Femur (tissue), 1 donor: ENCODE results near the gene SAMD4A.

Experiments
- DNase-seq: peaks from one replicate; pipeline ENCODE4 v3.0.0-alpha.2; 2017

The SAMD4A gene

GRCh38 chr14:54809767-54810166 is 242.8 kb downstream of the SAMD4A start:
- no peak for DNase-seq

- DNase-seq, result no peak
Observed at GRCh38 chr14:54812617-54813016, 245.7 kb downstream of the SAMD4A start.

DNA sequence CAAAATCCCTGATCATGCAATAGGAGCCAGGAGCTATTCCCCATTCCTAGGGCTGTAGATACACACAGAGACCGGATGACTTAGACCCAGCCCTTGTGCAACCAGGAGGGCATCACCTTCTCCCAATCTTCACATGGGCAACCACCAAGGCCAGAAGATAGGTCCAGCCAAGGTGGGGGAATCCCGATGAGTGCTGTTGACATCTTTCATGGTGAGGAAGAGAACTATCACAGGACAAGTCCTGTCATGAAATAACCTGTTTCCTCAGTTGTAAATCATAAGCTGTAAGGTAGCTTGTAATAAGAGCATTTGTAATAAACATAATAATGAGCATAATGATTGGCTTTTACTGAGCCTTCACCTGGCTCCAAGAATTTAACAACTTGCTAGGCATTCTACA is 246.2 kb downstream of the SAMD4A start:
- no peak for DNase-seq

DNA sequence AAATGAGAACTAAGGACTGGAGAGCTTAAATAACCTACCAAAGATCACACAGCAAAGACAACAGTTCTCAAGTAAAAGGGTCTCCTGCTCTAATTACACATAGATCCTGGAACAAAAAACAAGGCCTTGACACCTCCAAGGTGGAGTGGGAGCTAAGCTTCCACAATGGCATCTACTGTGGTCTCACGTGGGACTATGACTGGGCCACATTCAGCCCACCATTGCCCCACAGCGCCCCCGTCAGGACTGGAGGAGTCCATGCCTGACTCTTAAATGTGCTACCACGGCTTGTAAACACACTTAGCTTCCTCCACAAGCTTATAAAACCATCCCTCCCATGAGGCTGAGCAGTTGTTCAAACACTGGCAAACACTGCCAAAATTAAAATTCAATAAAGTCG is 247.1 kb downstream of the SAMD4A start:
- no peak for DNase-seq

GRCh38 chr14:54815016-54815415 is 248.1 kb downstream of the SAMD4A start:
- DNase-seq, result peak; percentile 76

DNA sequence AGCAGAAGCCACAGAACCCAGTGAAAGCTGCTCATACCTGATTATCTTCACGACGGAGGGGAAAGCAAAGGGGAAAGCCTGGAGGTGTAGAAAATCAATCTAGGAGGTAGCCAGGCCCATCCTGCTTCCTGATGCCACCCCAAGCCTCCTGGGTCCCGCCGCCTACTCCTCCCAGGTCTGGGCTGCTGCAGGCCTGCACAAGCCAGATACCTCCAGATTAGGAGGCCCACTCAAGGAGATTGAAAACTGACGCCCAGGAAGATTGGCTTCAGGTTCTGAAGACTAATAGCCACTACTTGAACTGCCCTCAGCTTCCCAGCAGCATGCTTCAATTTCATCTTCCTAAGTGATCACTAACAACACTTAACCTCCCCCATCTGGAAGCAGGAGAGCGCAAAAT is 248.6 kb downstream of the SAMD4A start:
- DNase-seq, result no peak

DNA sequence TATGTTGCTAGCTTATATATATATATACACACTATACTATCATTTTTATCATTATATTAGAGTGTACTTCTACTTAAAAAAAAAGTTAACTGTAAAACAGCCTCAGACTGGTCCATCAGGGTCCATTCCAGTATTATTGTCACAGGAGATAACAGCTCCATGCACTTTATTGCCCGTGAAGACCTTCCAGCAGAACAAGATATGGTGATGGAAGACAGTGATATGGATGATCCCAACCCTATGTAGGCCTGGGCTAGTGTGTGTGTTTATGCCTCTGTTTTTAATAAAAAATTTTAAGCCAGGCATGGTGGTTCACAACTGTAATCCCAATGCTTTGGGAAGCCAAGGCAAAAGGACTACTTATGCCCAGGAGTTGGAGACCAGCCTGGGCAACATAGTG is 249.5 kb downstream of the SAMD4A start:
- no peak for DNase-seq

DNA sequence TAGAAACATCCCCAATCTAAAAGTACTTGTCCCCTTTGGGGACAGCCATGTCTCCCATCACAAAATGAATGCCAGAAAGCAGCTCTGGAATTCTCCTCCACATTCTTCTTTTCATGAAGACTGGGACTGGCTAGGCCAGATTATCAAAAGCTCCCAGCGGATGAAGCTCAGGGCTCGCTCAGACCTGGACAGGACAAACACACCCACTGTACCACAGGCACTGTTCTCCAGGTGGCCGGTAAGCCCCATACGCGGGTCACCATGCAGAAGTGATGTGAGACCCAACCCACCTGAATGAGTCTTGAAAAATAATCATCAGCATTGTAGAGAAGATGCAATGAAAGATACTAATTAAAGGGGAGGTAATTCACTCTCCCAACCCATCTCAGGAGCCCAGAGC is 250.6 kb downstream of the SAMD4A start:
- no peak for DNase-seq

DNA sequence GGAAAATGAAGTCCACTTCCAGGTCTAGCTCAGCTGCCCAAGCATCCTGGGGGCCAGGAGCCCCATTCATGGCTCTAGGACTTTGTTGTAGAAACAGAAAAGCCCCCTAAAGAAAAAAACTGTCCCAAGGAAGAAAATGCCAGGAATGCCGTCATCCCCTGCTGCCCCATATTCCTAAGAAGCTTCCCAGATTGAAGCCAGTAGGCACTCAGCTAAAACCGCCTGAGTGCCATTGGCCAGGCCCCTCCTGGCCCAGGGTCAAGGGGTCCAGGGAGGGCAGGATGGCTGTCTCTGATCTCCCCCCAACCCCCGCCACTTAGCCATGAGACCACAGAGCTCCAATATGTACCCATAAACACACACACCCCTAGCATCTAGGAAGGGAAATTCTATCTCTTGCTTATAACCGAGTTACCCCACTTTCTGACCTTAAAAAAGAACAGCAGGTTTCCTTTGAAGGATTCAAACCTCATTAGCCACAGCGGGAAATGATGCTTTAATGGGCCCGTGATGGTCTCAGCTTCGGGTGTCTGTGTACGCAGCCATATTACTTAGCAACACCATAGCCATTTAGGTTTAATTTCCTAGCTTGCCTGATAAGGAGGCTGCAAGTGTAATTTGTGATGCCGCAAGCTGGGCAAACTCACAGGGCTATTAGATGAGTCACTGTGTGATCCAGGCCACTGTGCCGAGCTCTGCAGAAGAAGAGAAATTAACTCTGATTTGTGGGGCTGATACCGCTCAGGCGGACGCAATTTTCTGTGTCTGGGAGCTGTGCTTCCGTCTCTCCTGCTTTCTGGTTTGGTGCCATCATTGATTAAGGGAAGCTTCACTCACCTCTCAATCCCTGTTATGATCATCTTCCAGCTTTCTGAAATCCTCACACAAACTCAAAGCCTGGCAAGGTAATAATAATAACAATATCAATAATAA is 251.5 kb downstream of the SAMD4A start:
- DNase-seq, result no peak

DNA sequence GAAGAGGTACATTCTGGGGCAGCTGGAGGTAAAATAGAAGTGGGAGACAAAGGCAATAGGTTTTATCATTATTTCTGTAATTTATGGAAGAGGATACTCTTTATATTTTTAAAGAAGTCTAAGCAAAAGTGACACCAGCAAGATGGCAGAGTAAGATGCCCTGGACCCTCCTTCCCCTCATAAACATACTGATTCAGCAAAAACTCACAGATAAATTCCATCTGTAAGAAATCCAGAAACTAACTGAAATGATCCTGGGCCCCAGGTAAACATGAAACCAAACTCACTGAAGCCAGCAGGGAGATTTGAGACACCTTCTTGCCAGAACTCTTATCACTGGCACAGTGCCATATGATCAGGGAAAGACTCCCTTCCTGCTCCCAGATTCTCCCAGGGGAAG is 255.8 kb downstream of the SAMD4A start:
- DNase-seq, result no peak

GRCh38 chr14:54823757-54824549 is 257.0 kb downstream of the SAMD4A start:
- no peak for DNase-seq

DNA sequence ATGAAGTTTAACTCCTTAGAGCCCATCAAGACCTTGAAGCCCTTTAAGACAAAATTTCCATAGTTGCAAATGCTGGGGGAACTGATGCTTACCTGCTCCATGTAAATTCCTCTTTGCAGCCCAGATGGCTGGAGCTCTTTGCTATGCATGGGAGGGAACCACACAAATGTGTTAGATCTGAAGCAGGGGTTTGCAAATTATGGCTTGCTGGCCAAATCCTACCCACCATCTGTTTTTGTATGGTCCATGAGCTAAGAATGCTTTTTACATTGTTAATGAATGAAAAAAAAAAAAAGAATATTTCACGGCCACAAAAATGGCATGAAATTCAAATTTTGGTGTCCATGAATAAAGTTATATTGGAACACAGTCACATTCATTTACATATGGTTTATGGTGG is 261.1 kb downstream of the SAMD4A start:
- DNase-seq, result no peak

GRCh38 chr14:54829486-54830224 is 262.7 kb downstream of the SAMD4A start:
- no peak for DNase-seq

- no peak for DNase-seq
Observed at GRCh38 chr14:54830650-54831049, 263.7 kb downstream of the SAMD4A start.

DNA sequence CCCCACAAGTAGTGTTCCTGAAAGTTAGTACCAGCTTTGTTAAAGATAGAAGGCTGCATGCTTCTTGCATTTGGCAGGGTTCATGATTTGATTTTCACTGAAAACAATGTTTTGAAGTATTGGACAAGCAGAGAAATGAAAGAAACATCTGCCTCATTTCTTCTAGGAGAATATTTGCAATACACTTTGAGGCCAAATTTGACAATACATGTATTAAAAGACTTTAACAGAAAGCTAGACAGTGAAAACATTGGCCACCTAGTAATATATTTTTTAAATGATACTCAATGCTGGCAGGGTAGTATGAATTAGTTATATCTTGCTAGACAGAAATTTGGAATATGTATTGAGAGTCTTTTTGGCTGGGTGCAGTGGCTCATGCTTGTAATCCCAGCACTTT is 267.2 kb downstream of the SAMD4A start:
- no peak for DNase-seq

DNA sequence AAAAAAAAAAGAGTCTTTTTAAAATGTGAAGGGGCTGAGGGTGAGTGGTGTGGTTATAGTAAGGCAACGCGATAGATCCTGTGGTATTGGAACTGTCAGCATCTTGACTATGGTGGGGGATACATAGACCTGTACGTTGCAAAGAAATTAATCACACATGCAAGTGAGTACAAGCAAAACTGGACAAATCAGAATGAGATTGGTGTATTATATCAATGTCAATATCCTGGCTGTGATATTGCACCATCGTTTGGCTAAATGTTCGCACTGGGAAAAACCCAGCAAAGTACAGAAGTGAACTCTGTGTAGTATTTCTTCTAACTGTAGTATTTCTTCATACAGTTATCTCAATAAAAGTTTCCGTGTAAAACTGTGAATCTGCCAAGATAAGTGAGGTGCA is 267.8 kb downstream of the SAMD4A start:
- no peak for DNase-seq

DNA sequence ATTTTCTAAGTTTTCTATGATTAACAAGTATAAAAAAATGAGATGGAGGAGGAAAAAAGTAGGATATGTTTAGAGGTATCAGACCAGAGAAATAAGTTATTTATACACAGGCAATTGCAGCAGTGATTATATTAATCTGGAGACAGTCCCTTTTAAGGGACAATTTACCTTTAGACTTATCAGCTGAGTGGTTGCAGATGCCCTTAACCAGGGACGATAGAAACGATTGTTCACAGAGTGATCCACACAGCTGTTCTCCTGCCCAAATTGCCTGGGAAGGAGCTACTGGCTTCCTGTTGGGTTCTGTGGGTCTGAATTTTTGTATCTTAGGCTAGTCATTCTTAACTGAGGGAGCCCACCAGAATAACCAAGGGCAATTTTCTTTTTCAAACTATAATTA is 269.3 kb downstream of the SAMD4A start:
- no peak for DNase-seq

- DNase-seq, result no peak
Observed at GRCh38 chr14:54837508-54838149, 270.7 kb downstream of the SAMD4A start.

DNA sequence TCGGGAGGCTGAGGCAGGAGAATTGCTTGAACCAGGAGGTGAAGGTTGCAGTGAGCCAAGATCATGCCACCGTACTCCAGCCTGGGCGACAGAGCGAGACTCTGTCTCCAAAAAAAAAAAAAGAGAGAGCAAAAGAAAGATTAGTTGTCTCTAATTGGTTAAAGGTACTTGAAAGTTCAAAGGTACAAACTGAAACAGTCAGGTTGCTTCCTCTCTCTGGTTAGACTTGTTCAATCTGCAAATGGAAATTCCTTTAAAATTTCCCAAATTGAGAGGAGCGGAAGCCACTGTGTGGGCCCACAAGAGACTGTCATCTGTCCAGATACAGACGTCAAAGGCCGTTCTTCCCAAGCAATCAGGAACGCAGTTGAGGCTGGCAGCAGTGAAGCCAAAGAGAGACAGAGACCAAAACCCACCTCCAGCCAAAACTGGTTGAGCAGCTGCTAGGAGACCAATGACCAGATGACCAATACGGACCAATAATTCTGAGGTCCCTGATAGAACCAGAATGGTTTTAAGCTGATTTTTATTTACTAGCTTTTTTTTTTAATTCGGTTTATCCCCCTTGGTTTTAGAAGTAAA is 272.1 kb downstream of the SAMD4A start:
- DNase-seq, result no peak

- DNase-seq, result peak; percentile 47
Observed at GRCh38 chr14:54839701-54840119, 272.8 kb downstream of the SAMD4A start.

GRCh38 chr14:54840336-54840735 is 273.4 kb downstream of the SAMD4A start:
- DNase-seq, result peak; percentile 38

DNA sequence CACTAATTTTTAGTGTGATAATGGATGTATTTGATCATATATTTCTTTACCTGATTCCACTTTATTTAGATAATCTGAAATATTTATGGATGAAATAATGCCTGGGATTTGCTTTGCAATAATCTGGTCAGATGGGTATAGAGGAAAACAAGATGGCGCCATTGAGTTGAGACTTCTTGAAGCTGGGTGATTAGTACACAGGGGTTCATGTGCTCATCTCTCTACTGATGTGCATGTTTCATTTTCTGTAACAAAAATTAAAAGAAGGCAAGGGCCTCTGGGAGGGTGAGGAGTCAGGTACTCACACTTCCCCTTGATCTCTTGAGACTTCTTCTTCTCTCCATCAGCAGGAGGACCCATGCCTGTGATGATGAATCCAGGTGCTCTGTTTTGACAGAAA is 273.9 kb downstream of the SAMD4A start:
- no peak for DNase-seq
